HG02943 (cell line): ENCODE data around the gene FKBP10.
"Not testable (repeated sequence)": the region's sequence is repeated elsewhere in the genome, so short reads cannot be mapped to it uniquely, and the experiment has no call there.

Experiments used
- ATAC-seq: cut with Tn5 transposase; IDR thresholded peaks from one replicate; pipeline ENCODE4 v1.9.1; 2021; ENCODE audit warnings: mild to moderate bottlenecking, low read depth, moderate library complexity; ENCODE audit not compliant: unreplicated experiment

FKBP10 gene, protein sequence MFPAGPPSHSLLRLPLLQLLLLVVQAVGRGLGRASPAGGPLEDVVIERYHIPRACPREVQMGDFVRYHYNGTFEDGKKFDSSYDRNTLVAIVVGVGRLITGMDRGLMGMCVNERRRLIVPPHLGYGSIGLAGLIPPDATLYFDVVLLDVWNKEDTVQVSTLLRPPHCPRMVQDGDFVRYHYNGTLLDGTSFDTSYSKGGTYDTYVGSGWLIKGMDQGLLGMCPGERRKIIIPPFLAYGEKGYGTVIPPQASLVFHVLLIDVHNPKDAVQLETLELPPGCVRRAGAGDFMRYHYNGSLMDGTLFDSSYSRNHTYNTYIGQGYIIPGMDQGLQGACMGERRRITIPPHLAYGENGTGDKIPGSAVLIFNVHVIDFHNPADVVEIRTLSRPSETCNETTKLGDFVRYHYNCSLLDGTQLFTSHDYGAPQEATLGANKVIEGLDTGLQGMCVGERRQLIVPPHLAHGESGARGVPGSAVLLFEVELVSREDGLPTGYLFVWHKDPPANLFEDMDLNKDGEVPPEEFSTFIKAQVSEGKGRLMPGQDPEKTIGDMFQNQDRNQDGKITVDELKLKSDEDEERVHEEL

GRCh38 chr17:41812381-41813151, at the start of gene FKBP10:
FKBP10 (plus strand) TSS chr17:41813004; CDS start chr17:41813035, 31 bp downstream.
- no peak for ATAC-seq

DNA sequence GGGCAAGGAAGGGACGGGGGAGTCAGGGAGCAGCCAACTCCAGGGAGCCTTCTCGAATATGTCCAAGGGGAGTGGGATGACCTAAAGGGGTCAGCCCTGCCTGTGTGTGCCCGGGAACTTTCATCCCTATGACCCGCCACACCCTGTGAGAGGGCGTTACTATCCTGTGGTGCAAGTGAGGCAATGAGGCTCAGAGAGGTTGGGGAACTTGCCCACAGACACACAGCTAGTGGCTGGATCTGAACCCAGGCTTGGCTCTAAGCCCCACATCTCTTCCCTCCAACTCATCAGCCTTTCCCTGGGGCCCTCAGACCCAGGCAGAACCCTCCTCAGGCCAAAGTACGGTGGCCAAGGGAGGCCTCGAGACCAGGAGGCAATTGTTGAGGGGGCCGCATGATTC, 49.5 kb upstream of the FKBP10 start:
- no peak for ATAC-seq

GRCh38 chr17:41766135-41766534, 46.7 kb upstream of the FKBP10 start:
- ATAC-seq: no peak

DNA sequence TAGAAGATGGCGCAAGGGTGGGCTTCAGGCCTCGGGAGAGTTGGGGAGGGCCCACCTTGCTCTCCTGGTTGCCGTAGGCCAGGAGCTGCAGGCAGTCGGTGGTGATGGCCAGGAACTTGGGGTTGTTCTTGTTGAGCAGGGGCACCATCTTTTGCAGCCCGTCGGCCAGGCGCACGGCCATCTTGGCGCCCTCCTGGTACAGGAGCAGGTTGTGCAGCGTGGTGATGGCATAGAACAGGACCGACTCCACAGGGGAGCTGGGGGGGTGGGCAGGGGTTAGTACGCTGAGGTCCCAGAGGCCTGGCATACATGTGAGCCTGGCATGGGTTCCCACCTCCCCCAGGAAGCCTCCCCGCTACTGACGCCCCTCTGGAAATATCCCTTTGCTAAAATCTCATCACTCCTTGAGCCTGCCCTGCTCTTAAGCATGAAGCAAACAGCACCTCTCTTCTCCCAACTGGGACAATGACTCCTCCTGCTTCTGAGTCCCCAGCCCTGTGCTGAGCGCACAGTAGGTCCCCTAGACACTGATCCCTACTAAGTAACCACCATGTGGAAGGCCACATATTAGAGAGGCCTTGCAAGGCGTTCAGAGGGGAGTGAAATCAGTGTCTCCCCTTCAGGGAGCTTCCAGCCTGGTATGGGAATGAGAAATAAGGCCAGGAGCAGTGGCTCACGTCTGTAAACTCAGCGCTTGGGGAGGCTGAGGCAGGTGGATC, 45.3 kb upstream of the FKBP10 start:
- ATAC-seq: no peak

DNA sequence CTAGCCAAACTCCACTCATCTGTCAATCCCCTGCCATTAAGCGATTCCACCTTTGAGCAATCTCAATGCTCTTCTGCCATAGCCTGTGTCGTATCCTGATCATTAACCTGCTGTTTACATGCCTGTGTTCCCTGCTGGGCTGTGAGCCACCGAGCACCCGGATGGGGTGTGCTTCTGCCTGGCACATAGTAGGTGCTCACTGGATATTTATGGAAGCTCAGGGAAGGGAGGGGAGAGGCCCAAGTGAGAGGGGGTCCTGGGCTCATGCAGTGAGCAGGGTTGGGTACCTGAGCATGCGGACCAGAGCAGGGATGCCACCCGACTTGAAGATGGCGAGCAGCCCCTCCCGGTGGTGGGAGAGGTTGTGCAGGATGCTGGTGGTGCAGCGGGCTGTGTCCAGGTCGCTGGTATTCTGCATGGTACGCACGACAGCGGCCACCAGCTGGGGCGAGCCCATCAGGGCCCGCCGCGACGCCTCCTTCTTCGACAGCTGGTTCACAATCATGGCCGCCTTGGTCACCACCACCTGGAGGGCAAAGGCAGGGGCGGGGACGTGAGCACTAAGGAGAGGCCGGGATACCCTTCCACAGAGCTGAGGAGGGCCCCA, 44.0 kb upstream of the FKBP10 start:
- no peak for ATAC-seq

- no peak for ATAC-seq
Observed at GRCh38 chr17:41769346-41769862, 43.4 kb upstream of the FKBP10 start.

DNA sequence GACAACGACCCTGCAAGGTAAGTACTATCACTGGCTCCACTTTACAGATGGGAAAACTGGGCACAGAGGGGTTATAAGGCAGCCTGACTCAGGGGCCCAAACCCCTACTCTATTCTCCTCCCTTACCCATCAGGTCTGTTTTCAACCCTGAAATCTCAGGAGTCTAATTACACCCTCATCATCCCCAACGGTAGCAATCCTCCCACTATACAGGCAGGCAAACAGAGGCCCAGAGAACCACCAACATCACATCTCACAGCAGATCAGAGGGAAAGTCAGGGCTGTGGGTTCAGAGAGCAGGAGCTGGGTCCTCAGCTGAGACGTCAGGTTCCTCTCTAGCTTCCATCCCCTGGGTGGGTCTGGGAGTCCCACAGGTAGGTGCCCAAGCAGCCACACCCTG, 42.8 kb upstream of the FKBP10 start:
- no peak for ATAC-seq

GRCh38 chr17:41771389-41772206, 41.2 kb upstream of the FKBP10 start:
- no peak for ATAC-seq

- no peak for ATAC-seq
Observed at GRCh38 chr17:41772218-41772585, 40.6 kb upstream of the FKBP10 start.

DNA sequence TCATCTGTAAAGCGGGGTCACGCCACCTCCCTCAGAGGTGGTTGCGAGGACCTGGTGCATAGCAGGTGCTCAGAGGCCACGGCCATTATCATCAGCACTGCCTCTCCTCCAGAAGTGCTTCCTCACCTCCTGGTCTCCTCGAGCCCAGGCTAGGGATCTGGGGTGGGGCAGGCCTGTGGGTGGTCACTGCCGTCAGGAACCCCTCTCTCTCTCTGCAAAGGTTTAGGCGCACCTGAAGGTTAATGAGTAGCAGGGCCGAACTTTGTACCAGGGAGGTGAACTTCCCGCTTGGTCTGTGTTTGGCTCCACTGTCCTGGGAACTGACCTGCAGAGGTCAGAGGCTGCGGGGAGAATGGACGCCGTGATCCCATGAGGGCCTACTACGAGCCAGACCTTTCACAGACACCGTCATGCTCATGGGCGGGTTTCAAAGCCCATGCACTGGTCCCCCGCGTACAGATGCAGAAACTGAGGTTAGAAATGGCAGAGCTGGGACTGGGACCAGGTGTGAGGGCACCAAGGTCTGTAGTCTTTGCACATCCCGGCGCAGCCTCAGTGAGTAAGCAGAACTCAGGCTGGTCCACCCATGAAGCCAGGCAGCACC, 40.1 kb upstream of the FKBP10 start:
- no peak for ATAC-seq

- ATAC-seq: no peak
Observed at GRCh38 chr17:41773190-41773588, 39.6 kb upstream of the FKBP10 start.

DNA sequence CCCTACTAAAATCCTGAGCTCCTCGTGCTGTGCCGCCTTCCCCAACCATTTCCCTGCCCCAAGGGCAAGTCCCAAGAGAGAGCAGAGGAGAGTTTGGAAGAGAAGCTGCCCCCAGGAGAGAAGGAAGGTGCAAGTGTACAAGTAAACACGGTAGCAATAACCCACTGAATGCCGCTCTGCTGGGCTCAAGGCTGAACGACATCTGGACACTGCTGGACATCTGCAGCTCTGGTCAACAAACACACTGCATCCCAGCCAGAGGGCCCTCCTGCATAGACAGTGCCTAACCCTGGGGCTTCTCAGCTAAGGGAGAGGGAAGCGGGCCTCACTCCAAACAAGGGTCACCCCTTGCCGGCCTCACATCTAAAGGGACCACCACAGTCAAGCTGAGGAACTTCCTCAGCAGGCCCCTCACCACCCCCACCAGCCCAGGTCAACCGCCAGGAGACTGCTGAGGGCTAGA, 39.0 kb upstream of the FKBP10 start:
- no peak for ATAC-seq

GRCh38 chr17:41775394-41776226, 37.2 kb upstream of the FKBP10 start:
- no peak for ATAC-seq

- not testable (repeated sequence) for ATAC-seq
Observed at GRCh38 chr17:41776262-41776900, 36.4 kb upstream of the FKBP10 start.

DNA sequence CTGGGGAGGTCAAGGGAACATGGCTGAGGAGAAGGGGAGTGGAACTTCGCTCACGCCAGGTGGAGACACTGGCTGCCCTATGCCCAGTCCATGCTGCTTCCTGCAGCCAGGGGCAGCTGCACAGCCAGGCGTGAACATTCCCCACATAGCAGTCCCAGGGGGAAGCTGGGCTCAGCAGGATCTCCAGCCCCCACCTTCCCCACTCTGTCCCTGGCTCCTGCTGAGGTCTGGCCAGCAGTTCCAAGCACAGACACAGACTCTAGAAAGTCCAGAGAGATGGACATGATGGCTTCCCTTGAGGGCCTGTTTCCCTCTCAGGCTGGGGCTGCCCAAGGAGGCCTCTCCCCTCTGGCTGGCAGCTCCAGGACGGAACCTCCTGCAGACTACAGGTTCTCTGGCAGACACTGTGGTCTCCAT, 35.6 kb upstream of the FKBP10 start:
- ATAC-seq: no peak

- ATAC-seq: no peak
Observed at GRCh38 chr17:41777574-41778188, 35.1 kb upstream of the FKBP10 start.

DNA sequence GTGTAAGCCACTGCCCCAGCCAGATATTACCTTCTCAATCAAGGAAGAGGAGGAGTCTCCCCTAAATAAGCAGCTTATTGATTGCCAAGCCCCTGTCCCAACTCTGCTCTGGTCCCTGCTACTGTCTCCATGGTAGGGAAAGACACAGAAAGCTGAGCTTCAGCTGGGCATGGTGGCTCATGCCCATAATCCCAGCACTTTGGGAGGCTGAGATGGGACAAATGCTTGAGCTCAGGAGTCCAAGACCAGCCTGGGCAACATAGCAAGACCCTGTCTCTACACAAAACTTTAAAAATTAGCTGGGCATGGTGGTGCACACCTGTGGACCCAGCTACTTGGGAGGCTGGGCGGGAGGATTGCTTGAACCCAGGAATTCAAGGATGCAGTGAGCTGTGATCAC, 32.9 kb upstream of the FKBP10 start:
- ATAC-seq: no peak
